PFSK-1 (cell line): ENCODE results near the gene BICD2.

ENCODE experiments used
- FOXP2 ChIP-seq: optimal IDR thresholded peaks from 2 replicates; pipeline ENCODE3; 2011; ENCODE audit warnings: borderline replicate concordance, control low read depth, inconsistent platforms; ENCODE audit not compliant: insufficient read depth; ENCODE audit errors: extremely low read length, extremely low read depth
- POLR2AphosphoS5 ChIP-seq: IDR thresholded peaks from 2 replicates; pipeline ENCODE4 v1.6.1; 2012; ENCODE audit warnings: low read depth, mild to moderate bottlenecking, control low read depth, low read length, moderate library complexity
- REST ChIP-seq, 2 experiments: IDR thresholded peaks; 2 replicates each; pipeline versions ENCODE4 v1.6.1 to v1.8.0; 2011 to 2012; ENCODE audit warnings: low read depth in 2 of 2, low read length in 2 of 2, control low read depth in 1 of 2, inconsistent platforms in 1 of 2, mild to moderate bottlenecking in 1 of 2, moderate library complexity in 1 of 2; ENCODE audit not compliant: insufficient read depth in 1 of 2
- SIN3A ChIP-seq: IDR thresholded peaks from 2 replicates; pipeline ENCODE4 v1.6.1; 2012; ENCODE audit warnings: mild to moderate bottlenecking, low read length, moderate library complexity, borderline replicate concordance; ENCODE audit not compliant: insufficient read depth
- TAF1 ChIP-seq: IDR thresholded peaks from 2 replicates; pipeline ENCODE4 v1.6.1; 2012; ENCODE audit warnings: low read length, control low read depth, borderline replicate concordance; ENCODE audit not compliant: insufficient read depth

The BICD2 gene

GRCh38 chr9:92737216-92737606, 27.4 kb downstream of the BICD2 start:
- no peak for TF ChIP-seq POLR2AphosphoS5
- TF ChIP-seq SIN3A = no peak
- no peak for TF ChIP-seq TAF1
- no peak for TF ChIP-seq REST (IDR thresholded peaks at IDR 0.05; ENCODE audit: insufficient read depth in 1 of 2, low read depth in 2 of 2, low read length in 2 of 2)
- no peak for TF ChIP-seq FOXP2

- no peak for TF ChIP-seq TAF1
- no peak for TF ChIP-seq POLR2AphosphoS5
- no peak for TF ChIP-seq FOXP2
- no peak for TF ChIP-seq SIN3A
- TF ChIP-seq REST (IDR thresholded peaks at IDR 0.05; ENCODE audit: insufficient read depth in 1 of 2, low read depth in 2 of 2, low read length in 2 of 2) = no peak
Measured at GRCh38 chr9:92736563-92737215, 27.9 kb downstream of the BICD2 start.

GRCh38 chr9:92735636-92736562, 28.7 kb downstream of the BICD2 start:
- TF ChIP-seq TAF1 (no peak), REST (IDR thresholded peaks at IDR 0.05; ENCODE audit: insufficient read depth in 1 of 2, low read depth in 2 of 2, low read length in 2 of 2) (no peak), FOXP2 (no peak), SIN3A (no peak), POLR2AphosphoS5 (no peak)

- TF ChIP-seq SIN3A (no peak), POLR2AphosphoS5 (no peak), FOXP2 (no peak), REST (IDR thresholded peaks at IDR 0.05; ENCODE audit: insufficient read depth in 1 of 2, low read depth in 2 of 2, low read length in 2 of 2) (no peak), TAF1 (no peak)
Measured at GRCh38 chr9:92734931-92735635, 29.6 kb downstream of the BICD2 start.
